T-helper 17 cell (primary cell): Measurements from ENCODE around the gene TCP1. TPM values are rescaled to one million over a fixed set of nuclear protein-coding genes. Genes with fewer than 3 reads are reported as not detected.

Experiments used
- ATAC-seq: fragments of 150-1000 bp; cut with Tn5 transposase; 2 replicates; pipeline ENCODE4 v1.10.0; 2021; ENCODE audit warnings: mild to moderate bottlenecking, moderate library complexity
- DNase-seq, 3 donors: peaks; one replicate each; pipeline versions ENCODE4 v3.0.0 to v3.0.0-alpha.2; 2020 to 2021
- H3K9me3 ChIP-seq: one replicate; pipeline ENCODE4 v1.7.0; 2013; ENCODE audit warnings: low read length, mild to moderate bottlenecking; ENCODE audit not compliant: control insufficient read depth, poor library complexity, severe bottlenecking
- H3K27ac Mint-ChIP-seq: one replicate; pipeline ENCODE4 v1.8.0; 2022; ENCODE audit warnings: mild to moderate bottlenecking, moderate library complexity, mixed read lengths
- H3K27me3 Mint-ChIP-seq: one replicate; pipeline ENCODE4 v1.8.0; 2022; ENCODE audit warnings: mixed read lengths
- H3K36me3 Mint-ChIP-seq: one replicate; pipeline ENCODE4 v1.8.0; 2022; ENCODE audit warnings: low read depth, mixed read lengths
- H3K4me1 Mint-ChIP-seq: one replicate; pipeline ENCODE4 v1.8.0; 2022; ENCODE audit warnings: mild to moderate bottlenecking, mixed read lengths
- H3K4me3 Mint-ChIP-seq: one replicate; pipeline ENCODE4 v1.8.0; 2022; ENCODE audit warnings: mild to moderate bottlenecking, moderate library complexity, mixed read lengths
- total RNA-seq, 4 donors: library from RNA in 2 of 4; stranded (reverse) in 2 of 4; gene quantifications; one replicate each; pipeline ENCODE4 v1.2.3 and lab custom pipeline; 2022 to 2026

TCP1 gene
- total RNA-seq, 2 donors from 2014 or later, result 195 to 196 TPM

DNA sequence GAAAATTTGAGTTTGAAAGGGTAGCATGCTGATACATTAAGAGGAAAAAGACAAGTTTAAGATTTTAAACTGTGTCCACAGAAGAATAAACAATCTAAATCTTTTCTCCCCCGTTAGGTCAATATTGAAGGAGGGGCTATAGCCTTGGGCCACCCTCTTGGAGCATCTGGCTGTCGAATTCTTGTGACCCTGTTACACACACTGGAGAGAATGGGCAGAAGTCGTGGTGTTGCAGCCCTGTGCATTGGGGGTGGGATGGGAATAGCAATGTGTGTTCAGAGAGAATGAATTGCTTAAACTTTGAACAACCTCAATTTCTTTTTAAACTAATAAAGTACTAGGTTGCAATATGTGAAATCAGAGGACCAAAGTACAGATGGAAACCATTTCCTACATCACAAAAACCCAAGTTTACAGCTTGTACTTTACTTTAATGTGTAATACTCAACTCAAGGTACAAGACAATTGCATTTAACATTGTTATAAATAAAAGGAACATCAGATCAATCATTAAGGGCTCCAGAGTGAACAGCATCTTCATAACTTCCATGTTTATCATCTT lies 10.8 kb downstream of the TCP1 start:
- Mint-ChIP-seq H3K4me1 (peaks cover 21% of the 10 kb centered on the region), H3K27ac (no peak overlapping the region), H3K36me3 (peaks cover 11% of the 10 kb centered on the region), H3K4me3 (peak overlapping the region; percentile 41), H3K27me3 (no peaks in the 10 kb centered on the region)
- ATAC-seq (no peak), DNase-seq (no peak)
- no peaks in the 10 kb centered on the region for H3K9me3 ChIP-seq

DNA sequence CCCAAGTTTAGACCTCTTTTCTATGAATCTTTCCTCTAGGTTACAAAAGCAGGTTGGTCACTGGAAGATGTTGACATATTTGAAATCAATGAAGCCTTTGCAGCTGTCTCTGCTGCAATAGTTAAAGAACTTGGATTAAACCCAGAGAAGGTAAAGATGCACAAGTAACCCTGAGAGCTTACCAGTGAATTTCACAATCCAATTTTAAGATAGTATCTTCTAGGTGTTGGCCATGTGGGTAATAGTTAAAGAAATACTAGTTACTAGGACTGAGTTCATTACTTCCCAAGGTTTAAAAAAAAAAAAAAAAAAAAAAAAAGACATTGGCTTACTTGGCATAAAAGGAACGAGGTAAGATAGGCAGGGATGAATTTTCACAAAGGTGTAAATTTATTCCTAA lies 11.3 kb downstream of the TCP1 start:
- Mint-ChIP-seq H3K4me1 (peaks cover 19% of the 10 kb centered on the region), H3K27ac (no peak overlapping the region), H3K27me3 (no peaks in the 10 kb centered on the region), H3K36me3 (peaks cover 11% of the 10 kb centered on the region), H3K4me3 (peak overlapping the region; percentile 41)
- DNase-seq (no peak), ATAC-seq (no peak)
- no peaks in the 10 kb centered on the region for H3K9me3 ChIP-seq

DNA sequence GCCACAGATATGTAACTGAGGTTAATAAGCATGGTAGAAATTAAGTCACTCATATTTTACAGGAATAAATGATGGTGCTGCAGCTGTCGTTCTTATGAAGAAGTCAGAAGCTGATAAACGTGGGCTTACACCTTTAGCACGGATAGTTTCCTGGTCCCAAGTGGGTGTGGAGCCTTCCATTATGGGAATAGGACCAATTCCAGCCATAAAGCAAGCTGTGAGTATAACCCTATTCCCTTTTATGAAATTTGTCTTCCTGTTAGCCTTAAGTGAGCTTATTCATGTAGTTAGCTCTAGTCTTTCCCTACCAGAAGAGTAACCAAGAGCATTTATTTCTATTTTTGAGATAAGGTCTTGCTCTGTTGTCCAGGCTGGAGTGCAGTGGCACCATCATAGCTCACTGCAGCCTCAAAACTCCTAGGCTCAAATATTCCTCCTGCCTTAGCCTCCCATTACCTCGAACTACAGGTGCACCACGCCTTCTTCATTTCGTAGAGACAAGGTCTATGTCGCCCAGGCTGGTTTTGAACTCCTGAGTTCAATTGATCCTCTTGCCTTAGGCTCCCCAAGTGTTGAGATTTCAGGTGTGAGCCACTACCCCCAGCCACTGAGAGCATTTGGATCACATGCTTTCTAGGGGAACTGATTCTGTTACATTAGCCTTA lies 12.0 kb downstream of the TCP1 start:
- no peak overlapping the region for H3K27ac Mint-ChIP-seq

DNA sequence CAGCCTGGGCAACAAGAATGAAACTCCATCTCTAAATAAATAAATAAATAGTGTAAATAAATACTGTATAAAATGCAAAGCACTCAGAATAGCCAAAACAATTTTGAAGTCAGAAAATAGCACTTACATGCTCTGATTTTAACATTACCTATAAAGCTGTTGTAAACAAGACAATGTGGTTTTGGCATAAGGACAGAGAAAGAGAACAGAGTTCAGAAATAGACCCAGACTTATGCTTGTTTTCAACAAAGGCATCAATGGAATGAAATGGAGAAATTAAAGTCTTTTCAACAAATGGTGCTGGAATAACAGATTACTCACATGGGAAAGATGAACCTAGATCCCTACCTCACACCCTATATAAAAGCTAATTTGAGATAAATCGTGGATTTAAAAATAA lies 17.2 kb downstream of the TCP1 start:
- H3K36me3 Mint-ChIP-seq, result peaks cover 4% of the 10 kb centered on the region
- DNase-seq (no peak), ATAC-seq (no peak)
- H3K9me3 ChIP-seq, result no peaks in the 10 kb centered on the region
- H3K27ac Mint-ChIP-seq, result no peak overlapping the region
- no peak overlapping the region for H3K4me3 Mint-ChIP-seq
- H3K27me3 Mint-ChIP-seq, result no peaks in the 10 kb centered on the region
- no peaks in the 10 kb centered on the region for H3K4me1 Mint-ChIP-seq

More for the DNA sequence above, 12.0 kb downstream of the TCP1 start:
- H3K9me3 ChIP-seq, result no peaks in the 10 kb centered on the region
- H3K36me3 Mint-ChIP-seq, result peaks cover 5% of the 10 kb centered on the region
- ATAC-seq (no peak), DNase-seq (no peak)
- no peaks in the 10 kb centered on the region for H3K27me3 Mint-ChIP-seq
- no peak overlapping the region for H3K4me3 Mint-ChIP-seq
- H3K4me1 Mint-ChIP-seq, result peaks cover 12% of the 10 kb centered on the region

DNA sequence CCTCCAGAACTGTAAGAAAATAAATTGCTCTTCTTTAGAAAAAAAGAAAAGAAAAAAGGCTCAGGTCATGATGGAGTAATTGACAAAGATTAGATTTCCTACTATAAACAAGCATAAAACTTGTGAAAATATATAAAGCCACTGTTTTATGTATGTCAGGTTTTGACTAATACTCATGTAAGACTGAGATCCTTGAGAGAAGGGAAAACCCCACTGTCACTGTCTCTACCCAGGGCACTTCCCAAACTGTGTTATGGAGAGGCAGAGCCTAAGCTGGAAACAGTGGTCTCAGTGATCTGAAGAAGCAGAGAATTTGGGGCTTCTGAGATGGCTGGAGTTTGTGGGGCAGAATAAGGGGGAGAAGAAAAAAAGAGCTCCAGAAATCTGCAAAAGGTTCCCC lies 19.9 kb downstream of the TCP1 start:
- Mint-ChIP-seq H3K27me3 (no peaks in the 10 kb centered on the region), H3K4me3 (no peak overlapping the region), H3K36me3 (peaks cover 4% of the 10 kb centered on the region), H3K27ac (no peak overlapping the region), H3K4me1 (no peaks in the 10 kb centered on the region)
- H3K9me3 ChIP-seq, result no peaks in the 10 kb centered on the region
- DNase-seq (no peak), ATAC-seq (no peak)

DNA sequence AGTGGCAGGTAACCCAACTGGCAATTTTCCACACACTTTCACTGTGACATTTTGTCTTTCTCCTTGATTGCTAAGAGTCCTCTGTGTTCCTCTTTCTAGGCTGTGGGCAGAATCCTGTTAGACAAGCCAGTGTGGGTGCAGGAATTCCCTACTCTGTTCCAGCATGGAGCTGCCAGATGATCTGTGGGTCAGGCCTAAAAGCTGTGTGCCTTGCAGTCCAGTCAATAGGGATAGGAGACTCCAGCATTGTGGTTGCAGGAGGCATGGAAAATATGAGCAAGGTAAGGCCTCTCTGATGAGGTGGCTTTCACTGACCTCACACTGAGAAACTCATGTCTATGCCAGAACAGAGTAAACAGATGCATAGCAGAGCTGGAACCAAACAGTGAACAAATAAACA lies 22.5 kb downstream of the TCP1 start:
- peaks cover 7% of the 10 kb centered on the region for H3K4me1 Mint-ChIP-seq
- H3K9me3 ChIP-seq, result no peaks in the 10 kb centered on the region
- no peak for DNase-seq
- no peak overlapping the region for H3K27ac Mint-ChIP-seq
- no peak for ATAC-seq
- no peaks in the 10 kb centered on the region for H3K27me3 Mint-ChIP-seq
- no peak overlapping the region for H3K4me3 Mint-ChIP-seq
- H3K36me3 Mint-ChIP-seq, result peaks cover 4% of the 10 kb centered on the region

DNA sequence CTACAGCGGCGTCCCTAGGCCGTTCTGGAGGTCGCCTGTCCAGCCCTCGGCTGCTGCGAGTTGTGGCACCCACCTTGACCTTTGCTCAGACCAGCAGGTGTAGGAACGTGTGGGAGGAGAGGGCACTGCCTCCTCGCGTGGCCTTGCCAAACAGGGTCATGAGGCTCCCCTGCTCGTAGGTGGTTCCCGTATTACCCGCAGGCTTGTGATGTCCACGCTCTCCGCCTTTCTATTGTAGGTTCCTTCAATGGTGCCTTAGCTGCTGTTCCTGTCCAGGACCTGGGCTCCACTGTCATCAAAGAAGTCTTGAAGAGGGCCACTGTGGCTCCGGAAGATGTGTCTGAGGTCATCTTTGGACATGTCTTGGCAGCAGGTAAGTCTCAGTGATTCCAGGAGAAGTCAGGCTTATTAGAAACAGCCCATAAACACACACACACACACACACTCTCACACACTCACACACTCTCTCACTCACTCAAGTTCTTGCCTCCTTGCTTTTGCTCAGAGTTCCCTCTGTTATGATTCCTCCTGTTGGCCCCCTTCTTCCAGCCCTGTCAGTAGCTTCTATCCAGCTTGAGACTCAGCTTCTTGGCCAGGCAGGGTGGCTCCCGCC lies 26.6 kb downstream of the TCP1 start:
- peak overlapping the region; percentile 92 for H3K4me3 Mint-ChIP-seq
- peaks cover 24% of the 10 kb centered on the region for H3K4me1 Mint-ChIP-seq
- H3K27ac Mint-ChIP-seq, result peak overlapping the region; percentile 99
- peaks cover 3% of the 10 kb centered on the region for H3K36me3 Mint-ChIP-seq
- no peaks in the 10 kb centered on the region for H3K9me3 ChIP-seq
- DNase-seq, result peak; percentile 20 to 32 (median 23)
- H3K27me3 Mint-ChIP-seq, result no peaks in the 10 kb centered on the region
- peak; percentile 29 for ATAC-seq

DNA sequence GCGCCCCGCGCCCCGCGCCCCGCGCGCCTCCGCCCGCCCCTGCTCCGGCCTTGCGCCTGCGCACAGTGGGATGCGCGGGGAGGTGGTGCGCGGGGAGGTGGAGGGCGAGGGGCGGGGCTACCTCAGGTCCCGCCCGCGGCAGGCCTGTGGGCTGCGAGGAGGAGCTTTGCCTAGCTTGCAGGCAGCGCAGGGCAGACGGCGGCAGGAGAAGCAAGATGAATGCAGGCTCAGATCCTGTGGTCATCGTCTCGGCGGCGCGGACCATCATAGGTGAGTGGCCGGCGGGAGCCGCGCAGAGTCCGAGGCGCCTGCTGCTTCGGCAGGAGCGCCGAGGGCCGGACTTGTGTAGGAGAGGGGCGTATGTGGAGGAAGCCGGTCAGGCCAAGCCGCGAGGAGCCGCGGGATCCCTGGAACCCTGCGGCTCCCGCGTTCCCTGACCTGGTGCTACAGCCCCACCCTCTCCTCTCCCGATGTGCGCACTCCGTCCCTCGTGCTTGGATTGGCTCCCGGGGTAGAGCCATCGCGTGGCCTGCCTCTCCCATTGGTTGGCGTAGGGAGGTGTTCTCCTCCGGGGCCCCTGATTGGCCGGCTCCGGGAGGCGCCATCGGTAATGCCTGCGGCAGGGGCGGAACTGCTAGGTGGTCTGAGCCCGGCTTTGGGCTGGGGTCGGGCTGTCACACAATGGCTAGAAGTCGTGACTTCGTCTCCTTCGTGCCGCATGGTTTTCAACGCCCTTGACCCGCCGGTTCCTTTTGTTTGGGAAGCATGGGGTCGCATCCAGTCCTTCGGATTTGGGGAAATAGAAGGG lies 27.3 kb downstream of the TCP1 start, which contains the start of gene ACAT2:
TSS of gene ACAT2 (plus strand) at position 173 of the 808 bp plus-strand sequence. CDS start at position 216, 43 bp downstream.
- Mint-ChIP-seq H3K27me3 (no peaks in the 10 kb centered on the region), H3K4me1 (peaks cover 24% of the 10 kb centered on the region), H3K36me3 (peaks cover 3% of the 10 kb centered on the region), H3K27ac (peak within 1 kb of the TSS; percentile 99), H3K4me3 (peak within 1 kb of the TSS; percentile 92)
- DNase-seq (peak; percentile 86 to 95 (median 93)), ATAC-seq (peak; percentile 90)
- H3K9me3 ChIP-seq, result no peaks in the 10 kb centered on the region

DNA sequence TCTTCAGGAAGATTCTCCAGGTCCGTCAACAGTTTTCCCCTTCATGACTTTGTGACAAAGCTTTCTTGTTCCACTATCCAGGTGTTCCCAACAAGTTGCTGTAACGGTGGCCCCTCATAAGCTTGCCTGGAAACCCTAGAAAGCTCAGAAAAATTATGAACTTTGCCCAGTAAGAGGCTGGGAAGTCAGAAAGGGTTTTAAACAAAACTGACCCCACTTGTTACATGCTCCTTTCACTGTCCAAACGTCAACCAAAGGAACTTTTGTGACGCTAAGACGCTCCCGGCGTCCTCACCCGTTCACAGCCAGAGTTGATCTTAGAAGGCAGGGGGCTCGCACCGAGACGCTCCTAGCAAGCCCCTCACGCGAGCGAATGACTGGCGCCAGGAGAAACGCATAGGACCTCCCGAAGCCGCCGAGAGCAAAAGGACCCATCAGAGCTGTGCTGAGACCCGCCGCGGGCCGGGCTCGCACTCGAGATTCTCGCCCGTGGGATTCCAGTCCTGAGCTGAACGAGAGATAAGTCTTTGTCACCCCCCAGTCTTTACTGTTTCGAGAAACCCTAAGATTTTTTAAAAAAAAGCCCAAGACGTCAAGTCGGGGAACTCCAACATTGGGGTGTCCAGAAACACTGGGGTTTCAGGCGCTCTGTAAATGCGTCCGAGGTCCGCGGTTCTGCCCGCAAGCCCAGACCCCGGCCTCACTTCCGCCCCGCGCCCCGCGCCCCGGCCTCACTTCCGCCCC lies 28.1 kb downstream of the TCP1 start:
- DNase-seq (no peak), ATAC-seq (no peak)
- no peaks in the 10 kb centered on the region for H3K9me3 ChIP-seq
- Mint-ChIP-seq H3K27ac (peak overlapping the region; percentile 99), H3K36me3 (peaks cover 3% of the 10 kb centered on the region), H3K4me1 (peaks cover 24% of the 10 kb centered on the region), H3K27me3 (no peaks in the 10 kb centered on the region), H3K4me3 (peak overlapping the region; percentile 92)

DNA sequence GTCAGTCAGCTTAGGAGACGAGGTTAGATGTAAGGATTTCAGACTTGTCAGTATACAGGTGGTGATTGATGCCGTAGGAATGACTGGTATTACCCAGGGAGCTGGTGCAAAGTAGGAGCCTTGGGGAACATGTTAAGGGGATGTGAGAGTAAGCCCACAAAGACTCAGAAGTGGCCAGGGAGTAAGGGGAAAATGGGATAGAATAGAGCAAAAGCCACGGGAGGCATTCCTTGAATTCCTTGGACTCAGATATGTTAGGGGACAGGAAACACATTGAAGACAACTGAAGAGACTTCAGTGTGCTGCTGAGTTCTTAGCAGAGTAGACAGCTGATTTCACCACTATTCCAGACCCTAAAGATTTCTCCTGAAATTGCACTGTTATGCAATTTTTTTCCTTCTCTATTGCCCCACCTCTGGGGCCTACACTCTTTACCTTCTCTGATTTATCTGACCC lies 28.8 kb downstream of the TCP1 start:
- Mint-ChIP-seq H3K27ac (peak overlapping the region; percentile 99), H3K4me1 (peaks cover 24% of the 10 kb centered on the region), H3K36me3 (peaks cover 3% of the 10 kb centered on the region), H3K4me3 (peak overlapping the region; percentile 92), H3K27me3 (no peaks in the 10 kb centered on the region)
- no peaks in the 10 kb centered on the region for H3K9me3 ChIP-seq
- ATAC-seq (no peak), DNase-seq (no peak)

DNA sequence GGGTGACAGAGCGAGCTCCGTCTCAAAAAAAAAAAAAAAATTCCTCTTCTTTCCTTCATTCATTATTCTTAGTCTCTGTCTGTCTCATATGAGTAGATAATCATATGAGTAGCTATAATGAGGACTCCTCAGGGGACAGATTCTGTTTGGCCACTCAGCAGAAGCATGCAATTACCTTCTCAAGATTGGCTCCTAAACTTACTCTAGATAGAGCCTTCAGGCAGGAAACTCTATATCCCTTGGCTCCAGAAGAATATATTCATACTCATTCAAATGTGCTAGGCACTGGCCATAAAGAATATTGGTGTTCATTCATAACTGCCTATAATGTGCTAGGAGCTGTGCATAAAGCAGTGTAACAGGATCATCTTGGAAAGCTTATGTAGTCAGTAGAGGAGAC lies 29.8 kb downstream of the TCP1 start:
- no peaks in the 10 kb centered on the region for H3K9me3 ChIP-seq
- Mint-ChIP-seq H3K36me3 (peaks cover 3% of the 10 kb centered on the region), H3K27me3 (no peaks in the 10 kb centered on the region), H3K27ac (peak overlapping the region; percentile 99), H3K4me3 (peak overlapping the region; percentile 65), H3K4me1 (peaks cover 26% of the 10 kb centered on the region)
- ATAC-seq (no peak), DNase-seq (no peak)

DNA sequence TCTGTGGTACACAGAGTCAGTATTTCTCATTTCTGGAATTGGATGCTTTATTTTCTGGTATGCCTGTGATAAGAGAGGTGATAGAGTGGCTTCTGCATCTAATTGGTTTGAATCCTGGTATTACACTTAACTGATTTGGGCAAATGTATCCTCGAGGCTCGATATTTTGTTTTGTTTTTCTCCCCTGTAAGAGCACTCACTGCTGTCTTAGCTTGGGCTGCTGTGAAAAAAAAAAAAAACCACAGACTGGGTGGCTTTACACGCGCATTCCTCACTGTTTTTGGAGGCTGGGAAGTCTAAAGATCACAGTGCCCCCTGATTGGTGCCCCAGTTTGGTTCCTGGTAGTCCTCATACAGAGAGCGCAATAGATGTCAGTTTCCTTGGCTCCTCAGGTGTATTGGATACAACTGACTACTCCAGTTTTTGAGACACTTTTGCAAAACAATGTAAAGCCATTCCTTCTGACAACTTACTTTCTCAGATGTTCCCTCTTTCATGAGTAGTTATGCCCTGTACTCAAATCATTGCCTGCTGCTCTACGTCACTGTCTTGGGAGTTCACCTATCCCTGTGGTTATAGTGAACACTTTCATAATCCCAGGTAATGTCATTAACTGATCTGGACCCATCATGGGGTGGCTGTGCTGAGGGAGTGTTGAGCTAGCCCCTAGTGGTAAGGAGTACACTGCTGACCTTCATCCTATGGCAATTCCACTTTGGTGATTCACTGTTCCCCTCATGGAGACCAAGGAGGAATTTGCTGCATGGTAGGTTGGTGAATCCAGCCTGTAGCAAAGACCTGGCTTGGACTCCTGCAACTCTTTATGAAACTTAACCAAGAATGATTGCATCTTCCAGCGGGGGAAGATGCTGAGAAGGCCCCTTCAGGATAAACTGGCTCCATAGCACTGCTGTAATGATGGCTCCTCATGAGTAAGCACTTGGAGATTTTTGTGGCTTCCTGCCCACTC lies 31.1 kb downstream of the TCP1 start:
- Mint-ChIP-seq H3K36me3 (peaks cover 3% of the 10 kb centered on the region), H3K4me3 (peak overlapping the region; percentile 15), H3K27ac (peak overlapping the region; percentile 49)

More for the DNA sequence above, 31.1 kb downstream of the TCP1 start:
- no peaks in the 10 kb centered on the region for H3K27me3 Mint-ChIP-seq
- H3K4me1 Mint-ChIP-seq, result peaks cover 25% of the 10 kb centered on the region
- ATAC-seq (no peak), DNase-seq (no peak)
- H3K9me3 ChIP-seq, result no peaks in the 10 kb centered on the region
